Liver (tissue), 3 donors: ENCODE results near the gene ACADS.

Source experiments
- EGR1 ChIP-seq, 2 donors: IDR thresholded peaks; 2 replicates each; pipeline ENCODE4 v1.6.1; 2016 to 2018; ENCODE audit warnings: antibody characterized with exemption in 2 of 2, low read depth in 2 of 2
- TF ChIP-seq, protein P1 (sequence below): fragments of 150-350 bp; IDR thresholded peaks from 2 replicates; pipeline ENCODE4 v1.5.1; 2017; ENCODE audit warnings: improper control_type of control experiment, low read depth, low read length; ENCODE audit not compliant: missing input control
- TF ChIP-seq, protein P2 (sequence below): IDR thresholded peaks from 2 replicates; pipeline ENCODE4 v1.6.1; 2016; ENCODE audit warnings: antibody characterized with exemption, mild to moderate bottlenecking
- TF ChIP-seq, protein P3 (sequence below): IDR thresholded peaks from 2 replicates; pipeline ENCODE4 v1.6.1; 2016; ENCODE audit warnings: antibody characterized with exemption
- donor health status: healthy.
- donor health status: healthy.

DNA sequence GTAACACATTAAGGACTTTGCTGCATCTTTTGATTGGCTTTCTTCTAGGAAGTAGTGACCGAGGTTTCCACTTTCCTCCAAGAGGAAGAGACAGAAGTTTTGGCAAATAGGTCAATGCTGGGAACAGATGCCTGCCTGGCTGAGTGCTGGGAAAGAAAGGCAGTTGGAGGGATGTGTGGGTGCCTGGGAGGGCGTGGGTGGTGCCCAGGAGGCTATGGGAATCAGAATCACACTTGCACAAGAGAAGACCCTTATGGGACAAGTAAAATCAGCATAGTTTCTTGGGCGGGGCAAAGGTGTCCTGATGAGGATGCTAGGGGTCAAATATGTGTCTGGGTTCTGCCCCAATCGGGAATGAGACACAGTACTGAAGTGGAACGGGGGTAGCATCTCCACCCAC, 906 bp upstream of the ACADS start:
- TF ChIP-seq EGR1 (IDR thresholded peaks at IDR 0.05; ENCODE audit: low read depth in 2 of 2): no peak
- TF ChIP-seq, protein P1, sequence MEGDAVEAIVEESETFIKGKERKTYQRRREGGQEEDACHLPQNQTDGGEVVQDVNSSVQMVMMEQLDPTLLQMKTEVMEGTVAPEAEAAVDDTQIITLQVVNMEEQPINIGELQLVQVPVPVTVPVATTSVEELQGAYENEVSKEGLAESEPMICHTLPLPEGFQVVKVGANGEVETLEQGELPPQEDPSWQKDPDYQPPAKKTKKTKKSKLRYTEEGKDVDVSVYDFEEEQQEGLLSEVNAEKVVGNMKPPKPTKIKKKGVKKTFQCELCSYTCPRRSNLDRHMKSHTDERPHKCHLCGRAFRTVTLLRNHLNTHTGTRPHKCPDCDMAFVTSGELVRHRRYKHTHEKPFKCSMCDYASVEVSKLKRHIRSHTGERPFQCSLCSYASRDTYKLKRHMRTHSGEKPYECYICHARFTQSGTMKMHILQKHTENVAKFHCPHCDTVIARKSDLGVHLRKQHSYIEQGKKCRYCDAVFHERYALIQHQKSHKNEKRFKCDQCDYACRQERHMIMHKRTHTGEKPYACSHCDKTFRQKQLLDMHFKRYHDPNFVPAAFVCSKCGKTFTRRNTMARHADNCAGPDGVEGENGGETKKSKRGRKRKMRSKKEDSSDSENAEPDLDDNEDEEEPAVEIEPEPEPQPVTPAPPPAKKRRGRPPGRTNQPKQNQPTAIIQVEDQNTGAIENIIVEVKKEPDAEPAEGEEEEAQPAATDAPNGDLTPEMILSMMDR: no peak
- TF ChIP-seq, protein P2, sequence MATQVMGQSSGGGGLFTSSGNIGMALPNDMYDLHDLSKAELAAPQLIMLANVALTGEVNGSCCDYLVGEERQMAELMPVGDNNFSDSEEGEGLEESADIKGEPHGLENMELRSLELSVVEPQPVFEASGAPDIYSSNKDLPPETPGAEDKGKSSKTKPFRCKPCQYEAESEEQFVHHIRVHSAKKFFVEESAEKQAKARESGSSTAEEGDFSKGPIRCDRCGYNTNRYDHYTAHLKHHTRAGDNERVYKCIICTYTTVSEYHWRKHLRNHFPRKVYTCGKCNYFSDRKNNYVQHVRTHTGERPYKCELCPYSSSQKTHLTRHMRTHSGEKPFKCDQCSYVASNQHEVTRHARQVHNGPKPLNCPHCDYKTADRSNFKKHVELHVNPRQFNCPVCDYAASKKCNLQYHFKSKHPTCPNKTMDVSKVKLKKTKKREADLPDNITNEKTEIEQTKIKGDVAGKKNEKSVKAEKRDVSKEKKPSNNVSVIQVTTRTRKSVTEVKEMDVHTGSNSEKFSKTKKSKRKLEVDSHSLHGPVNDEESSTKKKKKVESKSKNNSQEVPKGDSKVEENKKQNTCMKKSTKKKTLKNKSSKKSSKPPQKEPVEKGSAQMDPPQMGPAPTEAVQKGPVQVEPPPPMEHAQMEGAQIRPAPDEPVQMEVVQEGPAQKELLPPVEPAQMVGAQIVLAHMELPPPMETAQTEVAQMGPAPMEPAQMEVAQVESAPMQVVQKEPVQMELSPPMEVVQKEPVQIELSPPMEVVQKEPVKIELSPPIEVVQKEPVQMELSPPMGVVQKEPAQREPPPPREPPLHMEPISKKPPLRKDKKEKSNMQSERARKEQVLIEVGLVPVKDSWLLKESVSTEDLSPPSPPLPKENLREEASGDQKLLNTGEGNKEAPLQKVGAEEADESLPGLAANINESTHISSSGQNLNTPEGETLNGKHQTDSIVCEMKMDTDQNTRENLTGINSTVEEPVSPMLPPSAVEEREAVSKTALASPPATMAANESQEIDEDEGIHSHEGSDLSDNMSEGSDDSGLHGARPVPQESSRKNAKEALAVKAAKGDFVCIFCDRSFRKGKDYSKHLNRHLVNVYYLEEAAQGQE: no peak
- TF ChIP-seq, protein P3, sequence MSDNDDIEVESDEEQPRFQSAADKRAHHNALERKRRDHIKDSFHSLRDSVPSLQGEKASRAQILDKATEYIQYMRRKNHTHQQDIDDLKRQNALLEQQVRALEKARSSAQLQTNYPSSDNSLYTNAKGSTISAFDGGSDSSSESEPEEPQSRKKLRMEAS: no peak
